ENCODE data around the gene LRMDA.
A peak's percentile ranks its signal among the peaks of the same experiment; 100 is the strongest.

LRMDA gene

DNA sequence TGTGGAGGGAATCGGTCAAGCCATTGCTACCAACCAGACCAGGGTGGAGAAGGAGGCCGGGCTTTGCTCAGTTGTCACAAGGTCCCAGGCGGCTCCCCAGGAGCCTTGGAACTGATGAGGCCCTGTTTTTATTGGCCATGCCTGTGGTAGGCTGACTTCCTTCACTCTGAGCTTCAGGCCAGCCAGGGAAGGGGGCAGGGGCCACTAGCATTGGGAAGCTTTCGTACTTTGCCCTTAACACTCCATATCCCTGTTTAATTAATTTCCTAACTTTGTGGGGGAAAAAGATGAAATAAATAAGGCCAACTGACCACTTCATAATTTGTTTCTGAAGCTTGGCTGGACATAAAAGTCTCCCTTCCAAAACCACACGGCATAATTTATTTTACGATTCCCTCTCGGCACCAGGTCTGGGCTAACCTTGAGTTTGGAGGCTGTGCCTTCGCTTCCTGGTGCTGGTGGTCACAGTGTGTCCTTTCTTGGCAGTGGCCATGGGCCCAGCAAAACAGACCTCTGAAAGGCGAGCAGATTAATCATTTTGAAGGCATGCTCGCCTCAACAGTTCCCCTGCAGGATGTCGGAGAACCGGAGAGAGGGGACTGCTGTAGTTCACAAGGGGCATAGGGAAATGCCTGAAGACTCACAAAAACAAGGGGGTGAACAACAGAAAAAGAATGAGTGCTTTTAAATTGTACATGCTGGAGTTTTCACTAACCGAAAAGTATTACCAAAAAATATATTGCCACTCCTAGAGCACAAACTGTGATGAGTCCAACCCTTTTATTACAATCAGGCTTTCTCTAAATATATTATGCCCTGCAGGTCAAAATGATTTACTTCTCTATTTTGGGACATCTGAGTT, 966.0 kb downstream of the LRMDA start:
- H3K4me3 ChIP-seq (ENCODE audit: low read depth, low read length), result no peak overlapping the region
- DNase-seq (ENCODE audit: low read depth), result peak; percentile 31

DNA sequence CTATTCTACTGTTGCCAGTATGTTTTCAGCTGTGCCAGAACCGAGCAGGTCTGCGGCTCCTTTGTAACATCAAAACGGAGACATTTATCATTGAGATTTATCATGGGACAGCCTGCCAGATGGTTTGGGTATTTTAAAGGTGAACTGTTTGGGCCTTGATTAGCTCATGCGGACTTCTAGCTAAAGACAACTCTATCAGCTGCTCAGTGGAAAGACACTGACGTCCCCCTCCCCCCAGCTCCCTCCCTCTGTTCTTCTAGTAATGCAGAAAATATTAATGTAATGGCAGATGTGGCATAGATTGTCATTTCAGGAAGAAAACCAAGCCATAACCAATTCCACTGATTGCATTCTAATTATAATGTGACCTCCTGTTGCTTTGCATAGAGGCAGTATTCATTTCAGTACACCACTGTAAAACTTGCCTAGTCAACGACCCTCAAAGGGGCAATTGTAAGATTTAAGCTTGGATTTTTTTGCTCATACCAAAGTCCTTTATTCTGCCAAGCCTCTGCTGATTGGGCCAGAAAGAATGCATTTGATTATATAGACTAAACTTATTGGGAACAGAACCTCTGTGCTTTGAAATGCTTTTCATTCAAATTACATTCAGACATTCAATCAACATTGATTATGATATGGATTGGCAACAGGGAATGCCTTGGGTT, 966.8 kb downstream of the LRMDA start:
- no peak overlapping the region for H3K4me3 ChIP-seq (ENCODE audit: low read depth, low read length)
- no peak for DNase-seq (ENCODE audit: low read depth)

DNA sequence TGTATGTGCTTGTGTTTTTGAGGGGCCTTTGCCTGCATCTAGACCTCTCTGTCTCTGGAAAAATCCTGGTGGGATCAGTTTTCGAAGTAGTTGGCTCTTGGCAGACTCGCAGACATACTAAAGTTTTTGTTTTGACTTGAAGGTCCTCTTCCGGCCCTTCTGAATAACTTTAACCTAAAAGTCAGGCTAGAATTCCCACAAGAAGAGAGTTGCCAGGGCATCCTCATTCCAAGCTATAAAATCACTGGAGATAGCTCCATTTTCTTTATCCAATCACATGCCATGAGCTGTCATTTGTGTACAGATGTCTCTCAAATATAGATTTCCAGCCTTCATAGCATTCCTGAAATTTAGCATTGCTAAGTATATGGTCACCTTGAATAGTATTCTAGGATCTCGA, 967.8 kb downstream of the LRMDA start:
- H3K4me3 ChIP-seq (ENCODE audit: low read depth, low read length), result no peak overlapping the region
- DNase-seq (ENCODE audit: low read depth), result no peak

DNA sequence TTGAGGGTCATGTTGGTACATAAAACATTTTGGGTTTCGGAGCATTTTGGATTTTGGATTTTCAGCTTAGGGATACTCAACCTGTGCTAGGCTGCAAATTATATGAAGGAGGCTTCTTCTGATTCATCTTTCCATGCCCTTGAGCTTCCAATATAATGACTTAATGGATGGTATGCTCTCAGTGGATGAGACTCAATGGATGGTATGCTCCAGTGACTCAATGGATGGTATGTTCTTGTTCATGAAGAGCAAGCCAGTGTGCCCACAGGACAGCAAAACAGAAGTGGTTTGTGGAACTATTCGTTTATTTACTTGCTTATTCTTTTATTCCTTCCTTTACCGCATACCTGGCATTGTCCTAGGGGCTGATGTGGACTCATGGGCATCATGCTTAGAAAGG, 969.6 kb downstream of the LRMDA start:
- no peak for DNase-seq (ENCODE audit: low read depth)
- H3K4me3 ChIP-seq (ENCODE audit: low read depth, low read length), result no peak overlapping the region

DNA sequence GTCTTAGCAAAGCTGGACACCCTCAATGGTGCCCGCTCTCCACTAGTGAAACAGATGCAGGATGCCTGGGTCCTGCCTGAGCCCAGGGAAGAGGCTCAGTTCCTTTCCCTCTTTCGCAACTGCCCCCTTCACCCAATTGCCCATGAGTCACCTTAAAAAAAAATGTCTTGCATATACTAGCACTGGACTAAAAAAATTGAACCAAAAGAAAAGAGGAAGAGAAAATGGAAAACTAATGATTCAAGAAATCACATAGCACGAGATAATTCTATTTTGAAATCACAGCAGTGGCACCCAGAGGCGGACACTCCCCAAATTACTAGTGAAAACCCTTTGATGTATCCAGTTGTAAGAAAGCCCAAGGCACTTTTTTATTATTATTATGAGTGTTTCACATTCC, 972.5 kb downstream of the LRMDA start:
- DNase-seq (ENCODE audit: low read depth), result no peak
- no peak overlapping the region for H3K4me3 ChIP-seq (ENCODE audit: low read depth, low read length)

DNA sequence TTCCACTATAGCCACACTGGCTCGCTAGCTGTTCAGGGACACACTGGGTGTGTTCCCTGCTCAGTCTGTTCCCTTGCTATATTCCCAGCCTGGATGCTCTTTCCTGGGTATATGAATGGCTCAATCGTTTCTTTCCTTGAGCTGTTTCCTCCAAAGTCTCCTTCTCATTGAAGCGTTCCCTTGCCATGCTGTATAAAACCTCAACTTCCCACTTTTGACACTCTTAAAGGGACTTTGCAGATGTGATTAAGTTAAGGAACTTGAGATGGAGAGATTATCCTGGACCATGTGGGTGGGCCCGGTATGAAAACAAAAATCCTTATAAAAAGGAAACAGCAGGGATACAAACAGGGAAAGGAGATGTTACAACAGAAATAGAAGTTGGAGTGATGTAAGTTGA, 973.1 kb downstream of the LRMDA start:
- DNase-seq (ENCODE audit: low read depth), result no peak
- no peak overlapping the region for H3K4me3 ChIP-seq (ENCODE audit: low read depth, low read length)

DNA sequence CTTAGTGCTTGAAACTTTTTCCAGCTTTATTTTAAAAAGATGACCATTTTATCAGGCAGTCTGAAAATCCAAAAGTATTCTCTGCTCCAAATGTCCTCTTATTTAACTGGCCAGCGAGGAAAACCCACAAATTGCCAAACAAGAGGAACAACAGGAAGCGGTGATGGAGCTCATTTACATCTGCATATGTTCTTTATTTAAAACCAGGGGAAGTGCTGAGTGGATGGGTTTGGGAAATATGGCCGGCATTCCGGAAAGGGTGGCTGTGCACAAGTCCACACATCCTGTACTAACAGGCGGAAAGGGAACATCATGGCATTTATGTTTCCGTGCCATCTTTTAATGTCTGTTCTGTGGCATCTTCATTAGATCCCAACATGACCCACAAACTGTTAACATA, 974.5 kb downstream of the LRMDA start:
- DNase-seq (ENCODE audit: low read depth), result no peak
- H3K4me3 ChIP-seq (ENCODE audit: low read depth, low read length), result no peak overlapping the region

DNA sequence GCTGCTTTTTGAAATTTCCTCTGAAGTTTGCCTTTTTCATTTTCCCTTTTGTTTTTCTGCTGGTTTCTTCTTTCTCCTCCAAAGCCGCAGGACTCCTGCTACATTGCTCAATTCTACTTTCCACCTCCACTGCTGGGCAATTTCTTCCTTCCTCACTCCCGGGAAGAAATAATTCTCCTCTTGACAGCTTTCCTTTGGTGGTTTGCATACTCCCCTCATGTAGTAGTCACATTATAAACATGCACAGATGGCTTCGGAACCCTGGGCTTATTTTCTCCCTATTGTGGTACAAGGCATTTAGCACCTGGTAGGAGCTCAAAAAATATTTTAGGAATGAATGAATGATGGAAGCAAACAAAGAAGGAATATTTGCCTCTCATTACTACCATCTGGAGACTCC, 977.2 kb downstream of the LRMDA start:
- no peak for DNase-seq (ENCODE audit: low read depth)
- H3K4me3 ChIP-seq (ENCODE audit: low read depth, low read length), result no peak overlapping the region

DNA sequence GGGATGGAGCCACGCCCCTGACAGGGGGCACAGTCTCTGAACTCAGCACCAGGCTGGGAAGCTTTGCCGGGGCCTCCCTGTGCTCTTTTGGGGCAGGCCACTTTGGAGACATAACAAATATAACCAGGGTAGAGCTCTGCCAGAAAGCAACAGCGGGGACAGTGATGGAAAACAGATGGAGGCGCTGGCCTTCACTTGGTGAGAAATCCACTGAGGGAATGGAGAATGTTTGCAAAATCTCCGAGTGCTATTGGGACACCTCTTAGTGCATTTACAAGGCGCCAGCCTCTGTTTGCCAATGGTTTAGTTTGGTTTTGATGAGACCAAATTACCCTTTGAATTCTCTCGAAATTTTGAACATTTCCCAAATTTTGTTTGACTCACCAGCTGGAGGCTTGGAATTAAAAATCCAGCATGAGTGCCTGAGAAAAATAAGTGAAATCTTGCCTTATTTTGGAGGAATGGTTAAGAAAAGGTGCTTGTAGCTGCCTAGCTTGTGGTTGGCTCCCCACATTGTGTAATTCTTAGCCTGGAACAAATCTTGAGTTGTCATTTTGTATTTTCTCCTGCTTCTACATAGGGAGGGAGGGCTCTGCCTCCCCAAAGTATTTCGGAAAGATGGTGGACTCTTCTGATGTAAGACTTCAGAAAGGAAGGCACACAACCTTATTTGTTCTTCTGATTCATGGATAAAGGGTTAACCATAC, 980.5 kb downstream of the LRMDA start:
- no peak for DNase-seq (ENCODE audit: low read depth)
- no peak overlapping the region for H3K4me3 ChIP-seq (ENCODE audit: low read depth, low read length)

DNA sequence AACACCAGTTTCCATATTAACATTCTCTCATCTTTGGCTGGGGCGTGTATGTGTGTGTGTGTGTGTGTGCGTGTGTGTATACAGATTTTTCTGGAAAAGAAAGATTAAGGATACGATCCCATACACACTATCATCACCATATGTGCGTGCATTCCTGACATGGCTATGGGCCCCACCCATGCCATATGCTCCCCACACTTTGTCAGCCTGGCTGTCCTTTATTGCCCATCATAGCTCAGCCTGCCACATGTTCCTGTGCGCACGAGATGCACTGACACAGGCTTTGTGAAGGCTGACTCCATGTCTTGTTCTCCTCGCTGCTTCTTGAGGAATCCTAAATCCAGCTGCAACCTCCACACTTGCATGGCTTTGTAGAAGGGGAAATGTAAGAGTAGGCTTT, 984.1 kb downstream of the LRMDA start:
- no peak for DNase-seq (ENCODE audit: low read depth)
- H3K4me3 ChIP-seq (ENCODE audit: low read depth, low read length), result no peak overlapping the region

DNA sequence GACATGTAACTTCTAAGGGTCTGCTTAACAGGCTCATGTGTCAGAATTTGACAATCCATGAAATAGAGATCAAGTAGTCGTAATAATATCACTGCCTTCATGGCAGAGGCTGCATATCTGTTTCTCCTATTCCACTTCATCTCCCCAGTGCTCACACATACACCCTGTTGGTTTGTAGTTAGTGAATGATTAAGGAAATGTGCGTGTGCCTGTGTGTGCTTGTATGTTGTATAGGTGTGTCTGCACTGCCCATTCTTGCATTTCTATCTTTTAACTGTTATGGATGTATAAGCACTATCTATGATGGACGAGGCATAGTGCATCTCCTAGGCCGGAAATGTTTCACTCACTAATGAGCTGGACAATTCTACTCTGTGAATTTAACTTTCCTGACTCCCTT, 985.2 kb downstream of the LRMDA start:
- no peak for DNase-seq (ENCODE audit: low read depth)
- H3K4me3 ChIP-seq (ENCODE audit: low read depth, low read length), result no peak overlapping the region

DNA sequence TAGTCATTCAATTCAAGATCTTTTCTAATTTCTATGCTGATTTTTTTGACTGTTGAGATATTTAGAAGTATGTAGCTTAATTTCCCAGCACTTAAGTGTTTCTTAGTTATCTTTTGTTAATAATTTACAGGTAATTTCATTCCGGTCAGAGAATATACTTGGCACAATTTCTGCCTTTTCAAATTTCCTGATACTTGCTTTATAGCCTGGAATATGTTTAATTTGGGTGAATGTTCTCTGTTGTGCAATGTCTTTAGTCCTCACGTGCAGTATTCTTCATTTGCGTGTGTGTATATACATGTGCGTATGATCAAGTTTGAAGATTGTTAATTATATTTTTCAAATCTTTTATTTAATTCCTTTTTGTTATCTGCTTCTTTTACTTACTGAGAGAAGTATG, 989.3 kb downstream of the LRMDA start:
- H3K4me3 ChIP-seq (ENCODE audit: low read depth, low read length), result no peak overlapping the region
- DNase-seq (ENCODE audit: low read depth), result no peak

DNA sequence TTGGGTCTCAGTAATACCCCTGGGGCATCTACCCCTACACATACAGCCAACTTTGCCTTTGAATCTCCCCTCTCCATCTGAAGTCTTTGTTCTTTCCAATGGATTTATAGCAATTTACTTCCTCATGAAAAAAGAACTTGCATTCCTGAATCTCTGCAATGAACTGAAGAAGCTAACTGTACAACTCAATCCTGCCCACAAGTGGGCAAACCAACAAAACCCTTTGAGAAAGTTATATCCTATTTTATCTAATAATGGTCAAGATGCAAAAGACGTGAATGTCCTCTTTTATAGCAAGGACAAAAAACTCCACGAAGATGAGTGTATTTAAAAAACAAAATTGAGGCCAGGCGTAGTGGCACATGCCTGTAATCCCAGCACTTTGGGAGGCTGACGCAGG, 991.3 kb downstream of the LRMDA start:
- H3K4me3 ChIP-seq (ENCODE audit: low read depth, low read length), result no peak overlapping the region
- no peak for DNase-seq (ENCODE audit: low read depth)

DNA sequence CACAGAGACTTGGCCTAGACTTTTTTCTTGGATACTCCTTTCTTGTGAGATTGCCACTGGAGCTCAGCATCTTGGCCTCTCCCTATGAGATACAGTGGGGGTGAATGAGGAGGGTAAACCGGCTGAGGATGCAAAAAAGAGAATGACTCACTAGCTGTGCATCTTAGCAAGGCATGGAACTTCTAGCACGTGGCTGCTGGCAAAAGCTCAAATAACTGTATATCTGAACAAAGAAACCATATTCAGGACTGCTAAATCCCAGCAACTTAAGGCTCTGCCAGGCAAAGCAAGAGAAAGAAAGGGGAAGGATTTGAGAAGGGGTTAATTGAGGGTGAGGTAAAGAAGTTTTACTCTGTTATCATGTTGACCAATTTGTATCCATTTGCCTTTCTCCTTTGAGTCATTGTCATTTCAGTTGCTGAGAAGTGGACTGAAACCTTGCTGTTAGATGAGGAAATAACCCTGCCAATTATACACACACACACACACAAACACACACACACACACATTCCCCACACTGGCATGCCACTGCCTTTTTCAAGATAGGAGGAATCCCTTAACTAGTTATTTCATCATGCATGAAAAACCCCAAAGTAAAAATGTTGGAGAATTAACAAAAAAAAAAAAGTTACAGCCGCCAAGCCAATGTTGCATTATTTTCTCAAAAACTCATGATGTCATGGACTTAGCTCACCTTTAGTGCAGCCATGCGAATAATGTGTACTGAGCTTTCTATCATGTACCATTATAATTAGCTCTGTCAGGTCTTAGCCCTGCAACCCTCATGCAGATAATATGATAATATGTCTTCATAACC, 997.3 kb downstream of the LRMDA start:
- no peak overlapping the region for H3K4me3 ChIP-seq (ENCODE audit: low read depth, low read length)
- DNase-seq (ENCODE audit: low read depth), result peak; percentile 85

DNA sequence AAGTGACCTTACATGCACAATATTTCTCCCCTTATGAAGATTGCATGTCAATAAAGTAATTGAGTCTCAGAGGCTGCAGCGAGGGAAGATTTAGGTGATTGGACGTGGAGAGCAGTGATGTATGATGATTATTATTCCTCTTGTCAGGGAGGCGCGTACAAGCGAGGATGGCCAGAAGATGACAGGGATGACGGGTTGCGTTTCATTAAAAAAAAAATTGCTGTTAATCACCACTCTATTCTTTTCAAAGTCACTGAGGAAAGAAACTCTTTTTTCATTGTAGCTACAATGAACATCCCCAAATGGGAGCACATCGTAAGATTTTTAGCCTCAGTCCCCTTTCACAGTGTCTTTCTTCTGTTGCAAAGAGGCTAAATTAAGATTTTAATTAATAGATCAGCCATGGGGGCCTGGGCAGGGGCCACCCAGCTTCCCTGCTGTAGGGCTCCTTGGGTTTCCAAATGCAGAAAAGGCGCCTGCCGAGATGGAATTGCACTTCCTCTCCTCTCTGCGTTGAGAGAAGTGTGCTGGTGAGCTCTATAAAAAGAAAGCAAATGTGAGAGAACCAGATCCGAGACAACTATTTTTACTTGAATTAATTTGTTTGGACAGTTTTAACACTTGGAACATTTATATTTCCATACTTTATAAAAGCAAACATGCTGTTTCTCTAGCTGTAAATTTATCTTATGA, 998.1 kb downstream of the LRMDA start:
- no peak for DNase-seq (ENCODE audit: low read depth)

DNA sequence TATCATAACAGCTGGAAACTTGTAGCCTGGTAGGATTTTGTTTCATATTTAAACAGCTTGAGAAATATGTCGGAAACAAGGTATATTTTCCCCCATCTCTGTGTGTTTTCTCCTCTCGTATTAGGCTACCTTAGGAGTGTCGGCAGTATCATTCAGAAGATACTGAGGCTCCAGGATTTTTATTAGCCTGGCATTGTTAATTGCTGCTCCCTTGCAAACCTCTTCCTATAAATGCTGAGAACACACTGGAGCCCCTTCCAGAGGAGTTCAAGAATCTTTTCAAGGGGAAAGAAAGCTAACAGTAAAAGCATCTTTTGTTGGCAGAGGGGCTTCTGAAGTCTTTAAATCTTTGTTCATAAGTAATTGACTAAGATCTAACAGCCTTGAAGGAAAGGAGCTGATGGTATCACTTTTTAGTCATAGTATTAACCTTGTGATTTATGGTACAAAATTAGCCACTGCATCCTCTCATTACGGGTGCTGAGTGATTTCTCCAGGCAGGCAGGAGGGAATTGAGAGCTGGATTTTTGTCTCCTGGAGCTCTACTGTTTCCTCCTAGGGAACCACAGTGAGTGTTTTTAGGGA, 998.7 kb downstream of the LRMDA start:
- no peak for DNase-seq (ENCODE audit: low read depth)
- H3K4me3 ChIP-seq (ENCODE audit: low read depth, low read length), result no peak overlapping the region

More for the DNA sequence above, 998.1 kb downstream of the LRMDA start:
- no peak overlapping the region for H3K4me3 ChIP-seq (ENCODE audit: low read depth, low read length)

DNA sequence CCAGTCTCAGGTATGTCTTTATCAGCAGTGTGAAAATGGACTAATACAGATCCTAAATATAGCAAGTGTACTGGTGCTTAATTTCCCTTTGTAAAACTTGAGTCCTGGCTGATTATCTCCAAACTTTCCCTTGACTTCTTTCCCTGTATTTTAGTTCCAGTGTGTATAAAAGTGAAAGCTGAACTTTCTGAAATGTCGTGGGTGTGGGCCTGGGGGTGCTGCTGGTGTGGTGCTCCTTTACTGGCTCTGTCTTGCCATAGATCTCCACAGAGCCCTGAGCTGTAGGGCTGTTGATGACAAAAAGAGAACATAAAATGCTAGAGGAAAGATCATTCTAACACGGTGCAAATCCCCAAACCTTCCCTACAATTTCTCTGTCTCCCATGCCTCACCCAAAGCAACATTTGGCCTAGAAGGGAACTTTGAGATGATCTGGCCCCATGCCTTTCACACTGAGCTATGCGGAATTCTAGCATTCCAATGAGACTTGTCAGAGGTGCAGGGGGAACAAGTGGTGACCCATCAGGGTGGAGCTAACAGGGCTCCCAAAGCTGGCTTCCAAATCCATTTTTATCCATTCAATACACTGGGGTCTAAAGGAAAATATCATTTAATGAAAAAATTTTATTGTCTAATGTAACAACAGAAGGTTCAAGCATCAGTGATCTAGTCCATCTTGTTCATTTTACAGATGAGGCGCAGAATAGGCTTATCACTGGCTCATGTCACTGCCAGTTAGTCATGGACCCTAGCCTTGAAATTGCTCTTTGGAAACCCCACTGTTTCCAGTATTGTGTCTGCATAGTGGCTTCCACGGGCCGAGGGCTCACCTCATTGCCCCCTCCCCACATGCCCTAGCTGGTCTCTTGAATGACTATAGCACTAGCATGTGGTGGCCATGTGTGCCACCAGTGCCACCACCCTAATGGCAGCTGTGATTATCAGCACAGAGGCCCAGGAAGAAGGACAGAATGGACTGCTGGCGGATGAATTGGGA, 1000.9 kb downstream of the LRMDA start:
- no peak for DNase-seq (ENCODE audit: low read depth)
- no peak overlapping the region for H3K4me3 ChIP-seq (ENCODE audit: low read depth, low read length)

Measured in skeletal muscle cell (primary cell).